CD14-positive monocyte (primary cell): ENCODE data around the gene NT5C1A. TPM values are rescaled to one million over a fixed set of nuclear protein-coding genes. Genes with fewer than 3 reads are reported as not detected.

Source experiments
- DNase-seq, 3 donors: peaks; one replicate each; pipeline ENCODE4 v3.0.0-alpha.2; 2011 to 2022
- H2AFZ ChIP-seq: 2 replicates; pipeline ENCODE4 v1.6.0; 2012; ENCODE audit warnings: mild to moderate bottlenecking, low read depth, low read length, inconsistent platforms; ENCODE audit not compliant: insufficient read depth, poor library complexity, severe bottlenecking
- H3K27ac ChIP-seq, 2 donors: 1 replicate in 1 of 2; 2 replicates in 1 of 2; pipeline ENCODE4 v1.5.1; 2012 to 2013; ENCODE audit warnings: low read length in 2 of 2, control low read depth in 1 of 2, inconsistent platforms in 1 of 2, low read depth in 1 of 2, mild to moderate bottlenecking in 1 of 2
- H3K27me3 ChIP-seq, 2 donors: one replicate each; pipeline versions ENCODE4 v1.6.0 to v1.6.1; 2011 to 2013; ENCODE audit warnings: low read length in 2 of 2; ENCODE audit not compliant: control insufficient read depth in 2 of 2, insufficient read depth in 2 of 2
- H3K36me3 ChIP-seq, 2 donors: replicated peaks in 1 of 2; 1 replicate in 1 of 2; 2 replicates in 1 of 2; pipeline versions ENCODE4 v1.5.1 to v1.6.1; 2012 to 2013; ENCODE audit warnings: low read length in 2 of 2, control low read depth in 1 of 2, inconsistent platforms in 1 of 2, mild to moderate bottlenecking in 1 of 2; ENCODE audit not compliant: insufficient read depth in 2 of 2, control insufficient read depth in 1 of 2
- H3K4me1 ChIP-seq, 2 donors: 1 replicate in 1 of 2; 2 replicates in 1 of 2; pipeline versions ENCODE4 v1.5.1 to v1.6.1; 2012 to 2013; ENCODE audit warnings: low read length in 2 of 2, control low read depth in 1 of 2, inconsistent platforms in 1 of 2, mild to moderate bottlenecking in 1 of 2, moderate library complexity in 1 of 2; ENCODE audit not compliant: insufficient read depth in 2 of 2, control insufficient read depth in 1 of 2
- H3K4me2 ChIP-seq: replicated peaks from 2 replicates; pipeline ENCODE3; 2012; ENCODE audit warnings: low read length, moderate library complexity, mild to moderate bottlenecking; ENCODE audit not compliant: poor library complexity, severe bottlenecking; ENCODE audit errors: extremely low read depth
- H3K4me3 ChIP-seq, 3 experiments: fragments of 200-600 bp in 1 of 3; sonication (generic) in 1 of 3; replicated peaks in 1 of 3; 1 replicate in 2 of 3; 2 replicates in 1 of 3; pipeline ENCODE4 v1.5.1; 2011 to 2013; ENCODE audit warnings: low read length in 3 of 3, mild to moderate bottlenecking in 3 of 3, control low read depth in 2 of 3, low read depth in 2 of 3, inconsistent platforms in 1 of 3, moderate library complexity in 1 of 3
- H3K79me2 ChIP-seq: 2 replicates; pipeline ENCODE4 v1.6.0; 2012; ENCODE audit warnings: mild to moderate bottlenecking, control low read depth, inconsistent platforms, low read length, moderate library complexity; ENCODE audit not compliant: insufficient read depth
- H3K9ac ChIP-seq: 2 replicates; pipeline ENCODE4 v1.6.0; 2017; ENCODE audit warnings: low read length, mild to moderate bottlenecking; ENCODE audit not compliant: insufficient read depth, poor library complexity, severe bottlenecking
- H3K9me3 ChIP-seq, 2 donors: replicated peaks in 1 of 2; 1 replicate in 1 of 2; 2 replicates in 1 of 2; pipeline versions ENCODE4 v1.5.1 to v1.6.1; 2012 to 2013; ENCODE audit warnings: low read length in 2 of 2, control low read depth in 1 of 2; ENCODE audit not compliant: control insufficient read depth in 1 of 2, insufficient read depth in 1 of 2
- H4K20me1 ChIP-seq: 2 replicates; pipeline ENCODE4 v1.6.0; 2012; ENCODE audit warnings: mild to moderate bottlenecking, low read length, control low read depth, moderate library complexity; ENCODE audit not compliant: insufficient read depth
- H3K27ac Mint-ChIP-seq, 7 donors: one replicate each; pipeline ENCODE4 v1.8.0; 2020; ENCODE audit warnings: mild to moderate bottlenecking in 7 of 7, mixed read lengths in 7 of 7, moderate library complexity in 6 of 7, inconsistent platforms in 2 of 7
- H3K27me3 Mint-ChIP-seq, 3 donors: one replicate each; pipeline ENCODE4 v1.8.0; 2021 to 2022; ENCODE audit warnings: low read depth in 3 of 3, mild to moderate bottlenecking in 3 of 3, mixed read lengths in 3 of 3, moderate library complexity in 3 of 3, inconsistent platforms in 1 of 3
- H3K36me3 Mint-ChIP-seq, 2 donors: one replicate each; pipeline ENCODE4 v1.8.0; 2020; ENCODE audit warnings: mixed read lengths in 2 of 2, inconsistent platforms in 1 of 2, mild to moderate bottlenecking in 1 of 2
- H3K4me1 Mint-ChIP-seq: one replicate; pipeline ENCODE4 v1.8.0; 2020; ENCODE audit warnings: mild to moderate bottlenecking, mixed read lengths
- H3K4me3 Mint-ChIP-seq, 2 donors: one replicate each; pipeline ENCODE4 v1.8.0; 2020; ENCODE audit warnings: mild to moderate bottlenecking in 2 of 2, mixed read lengths in 2 of 2, moderate library complexity in 1 of 2
- H3K9me3 Mint-ChIP-seq, 7 donors: one replicate each; pipeline ENCODE4 v1.8.0; 2020 to 2022; ENCODE audit warnings: mixed read lengths in 7 of 7, mild to moderate bottlenecking in 6 of 7, moderate library complexity in 6 of 7, inconsistent platforms in 2 of 7
- CTCF ChIP-seq: fragments of 200-600 bp; IDR thresholded peaks from one replicate; pipeline ENCODE4 v1.8.0; 2022; ENCODE audit warnings: antibody characterized with exemption, mild to moderate bottlenecking
- WGBS: methylation state at CpG from one replicate; pipeline ENCODE4 v1.1.5; 2013; ENCODE audit warnings: missing lambda C conversion rate; ENCODE audit not compliant: insufficient coverage; 5-methylcytosine and 5-hydroxymethylcytosine counted together
- intact Hi-C, 2 donors: fragments of 100-400 bp; cut with micrococcal nuclease; formaldehyde crosslinking; loops; one replicate each; pipeline versions ENCODE4 v1.15.0 to v1.15.1; 2023
- polyA plus RNA-seq, 3 donors: library from polyadenylated mRNA; depleted of rRNA in 1 of 3; unstranded in 2 of 3; stranded (reverse) in 1 of 3; fragments of 300-500 nt in 2 of 3; fragments of >200 nt in 1 of 3; fragmentation: Illumina TruSeq in 2 of 3; gene quantifications; 1 replicate in 2 of 3; 2 replicates in 1 of 3; pipeline ENCODE4 v1.2.3, GENCODE V29; 2012 to 2021

NT5C1A gene
- polyA plus RNA-seq, 3 donors: not detected

GRCh38 chr1:39615086-39615673, 56.7 kb downstream of the NT5C1A start:
- no peak overlapping the region for H3K9ac ChIP-seq
- Mint-ChIP-seq H3K9me3 (peaks cover 0 to 3% (median 0%) of the 10 kb centered on the region in 7 donors), H3K4me1 (no peaks in the 10 kb centered on the region), H3K36me3 (no peaks in the 10 kb centered on the region), H3K27ac (peak overlapping the region in 1 of 7 donors; percentile 28), H3K27me3 (peaks cover 4 to 11% (median 9%) of the 10 kb centered on the region in 3 donors), H3K4me3 (no peak overlapping the region)
- H3K4me2 ChIP-seq: no peak overlapping the region
- no peaks in the 10 kb centered on the region for H3K27me3 ChIP-seq
- no peak for DNase-seq
- 40% methylated on average over 1 of the region's 8 CpGs for WGBS
- H3K9me3 ChIP-seq: no peaks in the 10 kb centered on the region
- H3K36me3 ChIP-seq: no peaks in the 10 kb centered on the region
- no peak for TF ChIP-seq CTCF
- H2AFZ ChIP-seq: no peak overlapping the region
- H3K27ac ChIP-seq: no peak overlapping the region
- intact Hi-C loops: no loop called here
- H3K4me3 ChIP-seq: no peak overlapping the region
- no peaks in the 10 kb centered on the region for H4K20me1 ChIP-seq
- H3K4me1 ChIP-seq: no peaks in the 10 kb centered on the region
- no peaks in the 10 kb centered on the region for H3K79me2 ChIP-seq

- H3K4me3 ChIP-seq: no peak overlapping the region
- no peak overlapping the region for H2AFZ ChIP-seq
- no peaks in the 10 kb centered on the region for H3K27me3 ChIP-seq
- H3K4me1 ChIP-seq: peaks cover 0 to 2% of the 10 kb centered on the region in 2 donors
- Mint-ChIP-seq H3K4me1 (peaks cover 4% of the 10 kb centered on the region), H3K9me3 (peaks cover 0 to 3% (median 0%) of the 10 kb centered on the region in 7 donors), H3K27me3 (peaks cover 4 to 14% (median 10%) of the 10 kb centered on the region in 3 donors), H3K36me3 (no peaks in the 10 kb centered on the region), H3K4me3 (no peak overlapping the region), H3K27ac (no peak overlapping the region)
- H3K9ac ChIP-seq: no peak overlapping the region
- H3K36me3 ChIP-seq: no peaks in the 10 kb centered on the region
- H4K20me1 ChIP-seq: no peaks in the 10 kb centered on the region
- no peaks in the 10 kb centered on the region for H3K9me3 ChIP-seq
- DNase-seq: no peak
- no CpG with 5 or more reads among the region's 6 CpGs for WGBS
- no peak for TF ChIP-seq CTCF
- intact Hi-C loops: loop anchor here in 1 of 2 donors (5.0 kb wide), 1 partner anchor 38 kb away; no protein-coding TSS in a partner anchor
- H3K4me2 ChIP-seq: no peak overlapping the region
- H3K27ac ChIP-seq: no peak overlapping the region
- H3K79me2 ChIP-seq: no peaks in the 10 kb centered on the region
Observed at GRCh38 chr1:39614488-39614887, 57.4 kb downstream of the NT5C1A start.
